Hematopoietic multipotent progenitor cell (in vitro differentiated cells): ENCODE results near the gene CD82. TPM values are rescaled to one million over a fixed set of nuclear protein-coding genes. Genes with fewer than 3 reads are reported as not detected.
A peak's percentile ranks its signal among the peaks of the same experiment; 100 is the strongest.

Source experiments
- DNase-seq, 3 donors: peaks; one replicate each; pipeline ENCODE4 v3.0.0-alpha.2; 2011 to 2015; ENCODE audit warnings: low read depth in 2 of 3, low spot score in 2 of 3
- total RNA-seq: library from RNA; depleted of rRNA; stranded (reverse); fragments of >200 nt; gene quantifications from one replicate; pipeline ENCODE4 v1.2.3, GENCODE V29; 2012

CD82 gene
- total RNA-seq, 1 donor = 326 TPM

DNA sequence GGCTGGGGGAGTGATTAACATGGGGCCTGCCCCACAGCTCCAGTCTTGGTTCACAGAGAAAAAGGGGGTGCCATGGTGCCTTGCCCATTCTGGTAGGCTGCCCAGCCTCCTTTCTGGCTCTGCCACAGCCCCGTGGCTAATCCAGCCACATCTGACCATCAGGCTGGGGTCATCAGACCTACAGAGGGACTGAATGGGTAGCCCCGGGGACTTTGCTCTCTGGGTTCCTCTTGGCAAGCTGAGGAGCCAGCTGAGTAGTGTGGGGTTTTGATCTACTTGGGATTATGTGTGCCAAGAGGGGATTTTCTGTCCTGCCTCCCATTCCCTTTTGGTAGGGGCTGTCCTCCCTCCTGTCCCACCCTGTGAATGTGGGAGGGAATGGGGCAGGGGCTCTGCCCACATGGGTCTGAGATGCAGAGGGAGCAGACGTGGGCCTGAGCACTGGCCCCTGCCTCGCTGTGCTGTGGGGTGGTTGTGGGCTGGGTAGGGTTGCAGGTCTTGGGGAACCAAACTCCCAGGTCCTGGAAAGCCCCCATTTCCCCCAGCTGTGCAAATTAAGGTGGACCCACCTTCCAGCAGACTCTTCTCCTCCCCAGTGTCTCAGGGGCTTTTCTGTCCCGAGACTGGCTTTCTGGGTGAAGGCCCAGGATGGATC is 32.0 kb downstream of the CD82 start:
- DNase-seq = no peak

DNA sequence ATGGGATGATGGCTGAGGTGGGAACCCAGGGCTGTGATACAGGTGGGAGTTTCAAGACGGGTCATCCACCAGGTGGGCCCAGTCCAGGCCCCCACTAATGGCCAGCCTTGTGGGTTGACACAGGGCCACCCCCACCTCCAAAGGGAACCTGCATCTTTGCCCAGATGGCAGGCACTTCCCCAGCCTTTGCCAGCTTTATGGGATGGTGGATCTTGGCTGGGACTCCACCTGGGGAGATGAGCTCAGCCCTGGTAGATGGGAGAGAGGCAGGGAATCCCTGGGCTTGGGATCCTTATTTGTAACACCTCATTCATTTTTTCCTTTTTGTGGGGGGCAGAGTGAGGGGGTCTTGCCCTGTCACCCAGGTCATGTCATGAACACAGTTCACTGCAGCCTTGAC is 33.4 kb downstream of the CD82 start:
- DNase-seq = no peak

DNA sequence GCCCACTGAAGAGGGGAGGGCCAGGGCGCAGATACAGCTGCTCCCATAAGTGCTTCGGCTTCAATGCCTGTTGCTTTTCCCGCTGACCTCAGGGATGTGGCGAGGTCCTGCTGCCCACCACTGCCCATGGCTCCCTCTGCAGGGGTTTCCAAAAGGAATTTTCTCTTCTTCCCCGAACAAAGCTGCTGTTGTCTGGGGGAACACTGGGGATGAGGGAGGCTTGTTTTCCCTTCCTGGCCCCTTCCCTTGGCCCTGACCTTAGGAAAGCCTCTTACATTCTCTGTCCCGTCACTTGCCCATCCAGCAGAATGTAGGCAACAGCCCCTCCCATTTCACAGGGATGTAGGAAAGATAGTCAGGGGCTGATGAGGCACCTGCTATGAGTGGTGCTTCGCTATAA is 34.8 kb downstream of the CD82 start:
- DNase-seq = no peak

DNA sequence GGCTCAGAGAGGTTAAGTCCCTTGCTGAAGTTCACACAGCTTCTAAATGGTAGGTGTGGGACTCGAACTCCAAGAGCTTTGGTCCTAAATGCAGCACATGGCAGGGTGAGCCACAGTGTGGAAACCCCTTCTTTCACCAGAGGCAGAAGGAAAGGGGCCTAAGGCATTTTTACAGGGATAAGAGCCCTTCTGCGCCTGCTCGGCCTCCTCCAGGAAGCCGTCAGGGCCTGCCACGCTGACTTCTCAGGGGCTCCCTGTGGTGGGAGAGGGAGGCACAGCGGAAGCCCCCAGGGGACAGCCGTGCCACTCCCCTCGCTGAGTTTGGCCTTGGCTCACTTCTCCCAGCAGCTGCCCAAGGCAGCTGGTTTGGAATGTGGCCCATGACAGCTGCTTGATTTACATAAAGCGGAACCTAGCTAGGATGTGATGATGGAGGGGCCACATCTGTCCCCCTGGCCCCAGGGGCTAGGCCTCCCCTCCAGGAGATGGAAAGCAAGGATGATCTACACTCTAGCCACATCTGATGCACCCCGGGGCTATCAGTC is 35.4 kb downstream of the CD82 start:
- DNase-seq = peak in 1 of 3 donors; percentile 41

DNA sequence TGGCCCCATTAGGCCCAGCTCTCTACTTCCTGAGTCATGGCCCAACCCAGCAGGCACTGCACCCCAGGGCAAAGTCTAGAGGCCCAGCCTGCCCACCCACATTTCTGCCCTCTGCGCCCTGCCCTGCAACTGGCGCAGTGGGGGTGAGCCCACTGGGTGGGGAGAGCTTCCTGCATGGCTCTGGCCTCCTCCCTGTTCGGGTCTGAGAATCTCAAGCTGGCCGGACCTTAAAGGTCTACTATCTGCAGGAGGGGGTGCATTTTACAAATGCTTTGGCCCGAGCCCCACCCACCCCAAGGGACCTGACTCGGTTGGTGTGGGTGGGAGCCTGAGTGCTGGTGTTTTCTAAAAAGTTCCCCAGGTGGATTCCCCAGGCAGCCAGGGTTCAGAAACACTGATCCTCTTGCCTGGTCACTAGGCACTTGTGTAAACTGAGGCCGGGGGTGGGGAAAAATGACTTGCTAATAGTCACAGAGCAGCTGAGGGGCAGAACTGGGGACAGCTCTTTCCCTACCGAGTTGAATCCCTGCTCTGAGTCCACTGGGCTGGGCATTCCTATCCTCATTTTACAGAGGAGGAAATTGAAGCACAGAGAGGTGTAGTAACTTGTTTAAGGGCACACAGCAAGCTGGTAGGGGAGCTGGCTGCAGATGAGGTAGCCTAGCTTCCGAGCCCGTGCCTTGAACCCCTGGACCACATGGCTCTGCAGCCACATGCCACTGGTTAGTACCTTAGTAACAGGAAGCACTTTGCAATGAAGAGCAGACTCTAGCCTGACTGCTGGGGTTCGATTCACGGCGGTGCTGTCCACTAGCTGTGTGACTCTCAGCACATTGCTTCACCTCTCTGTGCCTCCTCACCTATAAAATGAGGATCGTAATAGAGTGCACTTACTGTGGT is 36.3 kb downstream of the CD82 start:
- DNase-seq = no peak

DNA sequence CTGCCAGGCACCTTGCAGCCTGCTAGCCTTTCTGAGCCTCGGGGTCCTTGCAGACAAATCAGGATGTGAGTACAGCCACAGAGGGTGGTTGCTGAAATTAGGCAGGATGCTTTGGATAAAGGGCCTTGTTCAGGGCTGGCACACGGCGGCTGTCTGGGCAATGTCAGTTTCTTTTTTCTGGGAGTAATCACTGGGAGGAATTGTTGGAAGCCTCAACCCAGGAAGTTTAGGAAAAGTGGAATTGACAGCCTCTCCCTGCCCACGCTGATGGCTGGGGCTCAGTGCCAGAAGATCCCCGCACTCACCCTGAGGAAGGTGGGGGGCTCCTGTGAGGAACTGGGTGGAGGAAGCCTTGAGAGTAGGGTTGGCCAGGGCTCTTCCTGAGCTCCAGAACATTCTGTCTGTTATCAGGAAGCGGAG is 37.4 kb downstream of the CD82 start:
- DNase-seq = no peak

DNA sequence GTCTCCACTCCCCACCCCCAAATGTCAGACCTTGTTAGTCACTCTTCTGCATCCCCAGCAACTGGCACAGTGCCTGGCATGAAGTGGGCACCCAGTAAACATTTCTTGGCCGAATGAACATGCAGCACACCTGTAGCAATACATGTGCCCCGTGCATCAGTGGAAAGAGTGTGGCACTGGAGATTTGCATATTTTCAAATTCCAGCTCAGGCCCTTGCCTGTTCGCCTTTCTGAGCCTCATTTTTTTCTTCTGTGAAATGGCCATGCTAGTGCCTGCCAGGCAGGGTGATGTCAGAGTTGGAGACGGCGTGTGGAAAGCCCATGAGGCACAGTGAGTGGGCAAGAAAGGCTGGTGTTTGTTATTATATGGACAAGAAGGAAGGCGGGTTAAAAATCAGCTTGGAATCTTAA is 38.7 kb downstream of the CD82 start:
- DNase-seq = no peak

DNA sequence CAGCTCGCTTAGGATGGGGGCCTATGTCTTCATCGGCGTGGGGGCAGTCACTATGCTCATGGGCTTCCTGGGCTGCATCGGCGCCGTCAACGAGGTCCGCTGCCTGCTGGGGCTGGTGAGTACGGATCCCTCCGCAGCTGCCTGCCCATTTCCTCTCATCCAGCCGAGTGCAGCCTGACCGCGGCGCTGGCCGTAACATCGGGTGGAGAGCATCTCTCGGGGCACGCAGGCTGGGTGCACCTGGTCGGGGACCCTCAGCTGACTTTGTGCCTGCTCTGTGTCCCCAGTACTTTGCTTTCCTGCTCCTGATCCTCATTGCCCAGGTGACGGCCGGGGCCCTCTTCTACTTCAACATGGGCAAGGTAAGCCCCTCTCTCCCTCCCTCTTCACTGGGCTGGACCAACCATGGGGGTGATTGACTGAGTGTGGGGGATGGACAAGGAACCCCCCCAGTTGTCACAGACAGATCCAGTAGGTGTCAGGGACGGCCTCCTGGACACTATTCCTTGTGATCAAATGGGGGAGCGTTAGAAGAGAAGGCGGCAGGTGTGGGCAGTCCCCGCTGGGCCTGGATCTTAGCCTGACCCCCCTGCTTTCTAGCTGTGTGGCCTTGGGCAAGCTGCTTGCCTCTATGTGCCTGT is 39.7 kb downstream of the CD82 start:
- DNase-seq = no peak

DNA sequence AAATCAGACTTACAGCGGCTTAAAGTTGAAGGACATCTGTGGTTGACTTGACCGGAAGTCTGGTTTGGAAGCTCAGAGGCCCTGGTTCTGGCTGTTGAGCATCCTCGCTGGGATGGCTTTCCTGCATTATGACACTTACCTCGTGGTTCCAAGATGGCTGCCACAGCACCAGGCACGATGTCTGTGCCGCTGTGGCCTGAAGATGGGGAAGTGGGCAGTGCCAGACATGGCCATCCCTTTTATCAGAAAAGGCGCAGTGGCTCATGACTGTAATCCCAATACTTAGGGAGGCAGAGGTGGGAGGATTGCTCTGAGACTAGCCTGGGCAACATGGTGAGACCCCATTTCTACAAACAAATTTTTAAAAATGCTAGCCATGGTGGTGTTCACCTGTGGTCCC is 40.5 kb downstream of the CD82 start:
- no peak for DNase-seq

DNA sequence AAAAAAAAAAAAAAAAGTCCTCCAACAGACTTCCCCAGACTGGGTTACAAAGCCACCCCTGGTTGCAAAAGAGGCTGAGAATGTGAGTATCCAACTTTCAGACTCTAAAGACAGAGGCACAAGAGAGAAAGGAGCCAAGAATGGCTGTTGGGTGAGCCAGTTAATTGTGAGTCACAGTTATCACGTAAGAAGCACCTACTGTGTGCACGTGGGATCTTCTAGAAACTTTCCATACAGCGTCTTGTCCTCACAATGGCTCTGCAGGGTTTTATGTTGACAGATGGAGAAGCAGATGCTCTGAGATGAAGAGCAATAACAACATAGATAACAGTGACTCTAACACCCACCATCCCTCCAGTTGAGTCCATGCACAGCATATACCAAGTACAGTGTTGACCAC is 41.0 kb downstream of the CD82 start:
- DNase-seq = no peak

DNA sequence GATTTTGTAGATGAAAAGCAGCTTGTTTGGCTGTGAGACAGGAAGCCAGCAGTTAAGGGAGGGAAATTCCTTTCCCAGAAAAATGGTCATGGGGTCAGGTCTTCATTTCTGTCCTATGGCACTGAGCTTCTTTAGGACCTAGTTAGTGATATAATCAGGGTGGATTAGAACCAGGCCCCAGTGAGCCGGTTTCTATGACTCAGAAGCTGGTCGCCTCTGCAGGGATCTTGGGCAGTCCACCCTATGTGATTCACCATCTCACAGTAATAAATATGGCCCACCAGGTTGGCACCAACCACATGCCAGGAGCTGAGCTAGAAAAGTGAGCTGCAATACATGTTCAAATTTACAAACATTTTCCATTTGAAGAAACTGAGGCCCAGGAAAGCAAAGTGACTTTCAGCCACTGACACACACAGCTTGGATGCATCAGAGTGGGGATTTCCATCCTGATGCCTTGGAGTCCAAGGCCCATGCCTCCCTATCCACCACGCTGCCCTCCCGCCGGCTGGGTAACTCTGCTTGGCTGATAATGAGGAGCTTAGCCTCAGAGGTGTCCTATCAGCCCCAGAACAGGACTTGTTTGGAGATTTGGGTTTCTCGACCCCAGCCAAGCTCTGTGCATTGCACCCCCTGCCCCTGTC is 42.0 kb downstream of the CD82 start:
- no peak for DNase-seq

DNA sequence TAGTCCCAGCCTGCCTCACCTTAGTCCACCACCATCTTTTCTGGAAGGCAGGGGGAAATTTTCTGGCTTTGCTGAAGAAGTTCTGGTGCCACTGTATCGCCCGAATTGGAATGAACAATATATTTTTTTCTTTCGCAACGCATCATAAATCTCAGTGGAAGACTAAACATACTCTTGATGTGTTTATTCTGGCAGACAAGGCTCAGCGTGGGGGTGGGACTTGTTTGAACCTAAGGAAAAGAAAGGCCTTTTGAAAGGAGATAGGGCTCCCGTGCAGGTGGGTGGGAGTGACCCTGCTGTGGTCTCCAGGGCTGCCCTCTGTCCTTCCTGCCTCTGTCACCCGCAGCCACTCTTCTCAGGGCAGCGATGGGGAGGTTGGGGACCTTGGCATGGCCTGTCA is 42.5 kb downstream of the CD82 start:
- DNase-seq = no peak

DNA sequence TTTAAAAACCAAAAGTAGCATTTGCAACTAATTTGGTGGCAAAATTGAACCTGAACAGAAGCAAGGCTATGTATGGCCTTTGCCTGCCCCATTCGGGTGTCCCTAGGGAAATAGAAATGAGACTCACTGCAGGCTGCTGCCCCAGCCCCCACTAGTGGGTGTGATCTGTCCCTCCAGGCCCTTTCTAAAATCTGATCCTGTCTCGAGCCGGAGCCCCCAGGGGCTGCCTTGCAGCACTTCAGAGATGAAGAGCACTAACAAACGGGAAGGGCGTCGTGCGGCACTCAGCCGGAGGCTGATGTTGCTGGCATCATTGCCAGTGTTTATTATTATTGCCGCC is 43.2 kb downstream of the CD82 start:
- no peak for DNase-seq

DNA sequence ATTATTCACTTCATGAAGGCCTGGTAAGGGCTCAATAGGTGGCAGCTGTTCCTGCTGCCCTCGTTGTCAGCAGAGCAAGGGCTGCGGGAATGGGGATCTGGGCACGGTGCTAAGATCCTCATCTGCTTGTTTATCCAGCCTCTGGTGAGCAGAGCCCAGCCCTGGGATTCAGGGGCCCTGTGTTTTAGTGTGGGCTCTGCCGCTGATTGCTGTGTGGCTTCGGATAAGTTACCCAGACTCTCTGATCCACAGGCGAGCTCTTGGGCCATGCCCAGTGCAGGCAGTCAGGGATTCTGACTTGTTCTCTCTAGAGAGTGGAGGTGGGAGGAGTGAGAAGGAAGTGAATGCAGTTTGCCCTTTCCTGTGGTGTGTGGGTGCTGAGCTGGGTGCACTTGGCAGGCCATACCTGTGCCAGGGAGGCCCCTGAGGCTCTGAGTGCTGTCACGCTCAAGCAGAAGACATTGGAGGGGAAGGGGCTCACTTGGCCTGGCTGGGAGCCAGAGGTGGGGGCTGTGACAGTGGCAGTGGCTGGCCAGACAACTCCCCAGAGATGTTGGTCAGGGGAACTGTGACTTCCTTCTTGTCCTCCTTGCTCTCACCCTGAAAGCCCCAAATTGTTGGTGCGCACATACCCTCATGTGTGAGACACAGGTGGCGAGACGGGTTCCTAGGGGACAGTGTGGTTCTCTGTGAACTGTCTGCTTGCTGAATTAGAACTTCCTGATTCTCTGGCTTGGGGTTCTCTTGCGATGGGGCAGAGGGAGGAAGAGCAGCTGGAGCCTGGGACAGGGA is 43.7 kb downstream of the CD82 start:
- DNase-seq = peak in 1 of 3 donors; percentile 31

DNA sequence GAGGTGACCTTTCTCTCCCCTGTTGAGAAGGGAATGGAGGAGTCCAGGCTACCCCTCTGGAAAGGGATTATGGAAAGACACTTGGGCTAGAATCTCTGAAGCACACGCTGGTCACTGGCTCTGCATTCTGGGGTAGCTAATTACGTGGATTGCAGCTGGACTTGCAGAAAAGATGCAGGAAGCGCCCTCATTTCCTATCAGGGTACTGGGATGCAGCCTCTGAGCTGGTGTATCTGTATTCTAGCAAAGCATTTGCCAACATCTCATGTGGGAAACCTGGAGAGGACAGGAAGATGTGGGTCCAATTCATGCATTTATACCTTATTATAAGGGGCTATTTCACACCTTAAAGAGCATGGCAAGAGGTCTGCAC is 44.3 kb downstream of the CD82 start:
- no peak for DNase-seq

DNA sequence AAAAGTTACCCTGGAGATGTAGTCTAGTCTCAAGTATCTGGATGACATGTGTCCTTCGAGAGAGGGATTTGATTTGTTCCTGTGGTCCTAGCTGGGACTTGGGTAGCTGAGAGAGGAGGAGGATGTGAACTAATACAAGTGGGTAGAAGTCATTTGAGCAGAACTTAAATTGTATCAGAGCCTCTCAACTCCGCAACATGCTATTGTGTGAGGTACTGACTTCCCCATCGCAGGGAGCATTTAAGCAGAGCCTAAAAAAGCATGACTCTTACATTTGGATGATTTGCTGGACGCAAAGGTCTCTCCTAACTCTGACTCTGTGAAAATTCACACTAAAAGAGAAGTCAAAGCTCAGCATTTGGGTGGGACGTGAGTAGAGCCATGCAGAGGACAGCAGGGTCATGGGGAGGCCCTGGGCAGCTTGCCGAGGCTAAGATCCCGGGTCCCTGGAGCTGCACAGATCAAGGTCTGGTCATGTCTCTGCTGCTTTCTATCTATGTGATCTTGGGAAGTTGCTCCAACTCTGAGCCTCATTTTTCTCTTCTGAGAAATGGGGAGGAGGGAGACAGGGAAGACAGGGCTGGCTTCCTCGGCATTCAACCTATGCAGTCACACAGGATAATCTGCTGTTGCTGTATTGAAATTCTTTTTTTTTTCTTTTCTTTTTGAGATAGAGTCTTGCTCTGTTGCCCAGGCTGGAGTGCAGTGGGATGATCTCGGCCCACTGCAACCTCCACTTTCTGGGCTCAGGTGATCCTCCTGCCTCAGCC is 44.9 kb downstream of the CD82 start:
- no peak for DNase-seq

DNA sequence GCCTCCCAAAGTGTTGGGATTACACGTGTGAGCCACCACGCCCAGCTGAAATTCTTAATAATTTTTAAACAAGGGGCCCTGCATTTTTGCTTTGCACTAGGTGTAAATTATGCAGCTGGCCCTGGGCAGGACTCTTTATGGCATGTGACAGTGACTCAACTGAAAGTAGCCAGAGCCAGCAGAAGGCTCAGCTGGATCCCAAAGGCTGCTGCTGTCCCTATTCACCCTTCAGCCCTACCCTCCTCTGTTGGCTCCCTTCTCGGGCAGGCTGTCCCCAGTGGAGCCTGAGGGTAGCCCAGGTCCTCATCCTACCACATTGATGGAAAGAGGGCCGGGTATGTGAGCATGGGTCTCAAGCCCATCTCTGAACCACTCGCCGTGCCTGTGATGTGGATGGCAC is 45.6 kb downstream of the CD82 start:
- peak in 1 of 3 donors; percentile 34 for DNase-seq

DNA sequence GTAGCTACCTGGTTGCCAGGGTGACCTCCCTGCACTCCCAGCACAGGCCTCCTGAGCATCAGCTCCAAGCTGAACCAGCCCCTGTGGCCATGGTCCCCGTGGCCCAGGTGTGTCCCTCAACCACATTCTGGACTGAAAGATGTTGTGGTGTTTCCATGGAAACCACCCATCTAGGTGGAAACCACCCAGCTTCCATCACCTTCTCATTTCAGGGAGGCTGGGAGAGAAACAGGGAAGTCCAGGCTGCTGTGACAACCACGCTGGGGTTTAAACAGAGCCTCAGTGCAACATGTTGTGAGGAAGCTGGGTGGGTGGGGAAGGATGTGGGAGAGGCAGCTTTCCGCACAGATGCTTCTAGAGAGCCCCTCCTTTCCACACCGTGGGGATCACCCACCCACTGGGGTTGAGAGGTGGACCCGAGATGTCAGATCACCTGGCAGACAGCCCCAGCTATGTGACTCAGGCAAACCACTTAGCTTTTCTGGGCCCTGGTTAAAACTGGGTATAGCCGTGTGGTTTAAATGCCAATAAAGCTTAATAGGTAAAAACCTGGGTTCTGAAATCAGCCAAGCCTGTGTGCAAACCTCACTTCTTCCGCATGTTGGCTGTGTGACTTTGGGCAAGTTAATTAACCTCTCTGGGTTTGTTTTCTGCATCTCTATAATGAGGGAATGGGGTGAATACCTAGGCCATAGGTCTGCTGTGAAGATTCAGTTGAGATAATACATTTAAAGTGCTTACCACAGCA is 46.4 kb downstream of the CD82 start:
- peak; percentile 35 to 93 (median 90) for DNase-seq

DNA sequence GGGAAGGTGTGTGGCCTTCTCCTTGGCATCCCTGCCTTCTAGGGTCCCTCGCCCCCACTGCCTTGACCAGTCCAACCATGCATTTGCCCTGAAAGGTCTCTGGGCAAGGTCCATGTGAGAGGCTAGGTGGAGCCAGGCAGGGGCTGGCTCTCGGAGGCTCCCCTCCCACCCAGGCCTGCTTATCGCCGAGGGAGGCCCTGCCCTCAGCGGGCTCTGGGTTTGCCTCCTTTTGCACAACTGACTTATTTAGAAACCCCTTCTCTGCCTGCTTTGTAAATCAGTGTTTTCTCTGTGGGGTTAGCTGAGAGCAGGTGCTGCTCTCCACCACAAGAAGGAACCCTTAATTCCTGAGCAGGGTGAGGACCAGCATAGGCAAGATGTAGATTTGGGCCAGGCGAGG is 47.7 kb downstream of the CD82 start:
- DNase-seq = no peak
